ENCODE data around the gene SLC35A4. TPM values are rescaled to one million over a fixed set of nuclear protein-coding genes. Genes with fewer than 3 reads are reported as not detected.

Gene SLC35A4
- total RNA-seq, 1 experiment from 2014 or later = 66.2 TPM

DNA sequence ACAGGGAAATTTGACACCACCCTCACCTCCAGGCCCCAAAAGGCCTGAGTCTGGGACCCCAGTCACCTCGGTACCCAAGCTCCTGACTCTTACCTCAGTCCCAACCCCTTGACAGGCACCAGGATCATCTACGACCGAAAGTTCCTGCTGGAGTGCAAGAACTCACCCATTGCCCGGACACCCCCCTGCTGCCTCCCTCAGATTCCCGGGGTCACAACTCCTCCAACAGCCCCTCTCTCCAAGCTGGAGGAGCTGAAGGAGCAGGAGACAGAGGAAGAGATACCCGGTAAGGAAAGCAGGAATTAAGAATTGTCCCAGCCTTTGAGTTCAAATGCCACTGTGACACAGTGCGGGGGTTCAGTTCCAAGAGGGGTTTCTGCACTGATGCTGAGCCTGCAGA, 15.8 kb upstream of the SLC35A4 start:
- Histone ChIP-seq H2AFZ (no peak overlapping the region), H3K9me3 (ENCODE audit: insufficient read depth, low read depth) (no peaks in the 10 kb centered on the region), H3K9me2 (ENCODE audit: insufficient read depth) (no peaks in the 10 kb centered on the region), H4K20me1 (ENCODE audit: insufficient read depth) (peaks cover 4% of the 10 kb centered on the region; the same call in 1 of the 2 replicates), H3K4me3 (no peak overlapping the region), H3K36me3 (ENCODE audit: low read depth) (peaks cover 7% of the 10 kb centered on the region; the same call in 1 of the 2 replicates), H3K27ac (peak overlapping the region; percentile 38; the same call in 1 of the 2 replicates), H3K79me2 (ENCODE audit: low read depth) (no peaks in the 10 kb centered on the region), H3F3A (ENCODE audit: insufficient read depth, low read depth) (peaks cover 33% of the 10 kb centered on the region; the same call in 1 of the 2 replicates), H3K4me1 (replicated peaks; ENCODE audit: insufficient read depth) (no peaks in the 10 kb centered on the region), H3K27me3 (ENCODE audit: insufficient read depth, low read depth) (no peaks in the 10 kb centered on the region), H3K4me2 (no peak overlapping the region)
- DNase-seq = no peak
- intact Hi-C loops (cut with micrococcal nuclease; ENCODE audit: unreplicated experiment) = no loop called here
- TF ChIP-seq, protein P1, sequence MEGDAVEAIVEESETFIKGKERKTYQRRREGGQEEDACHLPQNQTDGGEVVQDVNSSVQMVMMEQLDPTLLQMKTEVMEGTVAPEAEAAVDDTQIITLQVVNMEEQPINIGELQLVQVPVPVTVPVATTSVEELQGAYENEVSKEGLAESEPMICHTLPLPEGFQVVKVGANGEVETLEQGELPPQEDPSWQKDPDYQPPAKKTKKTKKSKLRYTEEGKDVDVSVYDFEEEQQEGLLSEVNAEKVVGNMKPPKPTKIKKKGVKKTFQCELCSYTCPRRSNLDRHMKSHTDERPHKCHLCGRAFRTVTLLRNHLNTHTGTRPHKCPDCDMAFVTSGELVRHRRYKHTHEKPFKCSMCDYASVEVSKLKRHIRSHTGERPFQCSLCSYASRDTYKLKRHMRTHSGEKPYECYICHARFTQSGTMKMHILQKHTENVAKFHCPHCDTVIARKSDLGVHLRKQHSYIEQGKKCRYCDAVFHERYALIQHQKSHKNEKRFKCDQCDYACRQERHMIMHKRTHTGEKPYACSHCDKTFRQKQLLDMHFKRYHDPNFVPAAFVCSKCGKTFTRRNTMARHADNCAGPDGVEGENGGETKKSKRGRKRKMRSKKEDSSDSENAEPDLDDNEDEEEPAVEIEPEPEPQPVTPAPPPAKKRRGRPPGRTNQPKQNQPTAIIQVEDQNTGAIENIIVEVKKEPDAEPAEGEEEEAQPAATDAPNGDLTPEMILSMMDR (conservative IDR thresholded peaks at IDR 0.05) = no peak
- no peak for TF ChIP-seq EZH2 (IDR thresholded peaks at IDR 0.05; ENCODE audit: low read depth)
- no TSS peak for BruUV-seq (replicated peaks)
- ChIA-PET CTCF (no interaction called here), POLR2A (ENCODE audit: unreplicated experiment) (no interaction called here)

DNA sequence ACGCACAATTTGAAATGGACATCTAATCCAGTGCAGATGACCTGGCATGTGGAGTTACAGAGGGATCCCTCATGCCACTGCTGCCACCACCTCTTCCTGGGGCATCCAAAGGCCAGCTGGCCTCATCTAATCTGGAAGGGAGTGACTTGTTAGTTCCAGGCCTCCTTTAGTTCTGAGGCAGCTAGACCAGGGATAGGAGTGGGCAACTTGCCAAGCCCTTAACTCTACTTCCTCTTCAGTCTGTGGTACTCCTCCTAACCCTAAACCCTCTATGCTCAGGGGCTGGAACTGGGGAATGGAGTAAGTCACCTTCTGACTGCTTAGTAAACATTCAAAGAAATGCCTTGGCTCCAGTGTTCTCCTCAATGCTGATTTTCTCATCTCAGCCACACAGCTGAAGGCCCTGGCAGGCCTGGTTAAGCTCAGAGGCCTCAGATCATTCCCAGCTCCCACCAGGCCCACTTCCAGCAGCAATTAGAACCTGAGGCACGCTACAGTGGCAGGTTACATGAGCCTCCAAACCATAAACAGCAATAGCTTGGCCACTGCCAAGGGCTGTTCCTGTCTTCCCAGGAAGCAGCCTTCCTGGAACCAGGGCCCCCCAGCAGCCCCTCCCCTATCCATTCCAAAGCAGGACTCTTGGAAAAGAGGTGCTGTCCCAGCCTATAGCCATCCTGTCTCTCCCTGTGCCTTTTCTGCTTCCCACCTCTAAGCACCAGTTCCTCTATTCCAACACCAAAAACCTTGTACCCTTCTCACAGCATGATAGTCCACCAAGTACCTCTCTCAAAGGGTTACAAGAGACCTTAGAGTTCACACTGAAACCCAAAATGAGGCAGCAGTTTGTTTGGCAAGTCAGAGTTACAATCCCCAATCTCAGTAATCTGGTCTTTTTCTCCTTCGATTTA, 15.1 kb upstream of the SLC35A4 start:
- H2AFZ ChIP-seq = no peak overlapping the region
- H3F3A ChIP-seq (ENCODE audit: insufficient read depth, low read depth) = peaks cover 33% of the 10 kb centered on the region; the same call in 1 of the 2 replicates
- no peaks in the 10 kb centered on the region for H3K27me3 ChIP-seq (ENCODE audit: insufficient read depth, low read depth)
- intact Hi-C loops (cut with micrococcal nuclease; ENCODE audit: unreplicated experiment) = no loop called here
- BruUV-seq (replicated peaks) = no TSS peak
- H4K20me1 ChIP-seq (ENCODE audit: insufficient read depth) = peaks cover 4% of the 10 kb centered on the region; the same call in 1 of the 2 replicates
- H3K79me2 ChIP-seq (ENCODE audit: low read depth) = 0 out of 2 replicates have a peak, but pooled peaks cover 5% of the 10 kb centered on the region
- peak; percentile 31 to 61 for DNase-seq
- H3K27ac ChIP-seq = peak overlapping the region; percentile 38; the same call in 1 of the 2 replicates
- H3K4me2 ChIP-seq = no peak overlapping the region
- no peaks in the 10 kb centered on the region for H3K9me2 ChIP-seq (ENCODE audit: insufficient read depth)
- H3K4me3 ChIP-seq = no peak overlapping the region
- H3K36me3 ChIP-seq (ENCODE audit: low read depth) = peaks cover 6% of the 10 kb centered on the region; the same call in 1 of the 2 replicates
- TF ChIP-seq, protein P1 (conservative IDR thresholded peaks at IDR 0.05) = no peak
- TF ChIP-seq EZH2 (IDR thresholded peaks at IDR 0.05; ENCODE audit: low read depth) = no peak
- ChIA-PET POLR2A (ENCODE audit: unreplicated experiment) (interaction anchor here (0.7 kb wide), 1 partner anchor 98 kb away, joined by 3 read pairs; the partner anchor contains the start of gene IK), CTCF (no interaction called here)
- H3K9me3 ChIP-seq (ENCODE audit: insufficient read depth, low read depth) = no peaks in the 10 kb centered on the region
- H3K4me1 ChIP-seq (replicated peaks; ENCODE audit: insufficient read depth) = no peaks in the 10 kb centered on the region

DNA sequence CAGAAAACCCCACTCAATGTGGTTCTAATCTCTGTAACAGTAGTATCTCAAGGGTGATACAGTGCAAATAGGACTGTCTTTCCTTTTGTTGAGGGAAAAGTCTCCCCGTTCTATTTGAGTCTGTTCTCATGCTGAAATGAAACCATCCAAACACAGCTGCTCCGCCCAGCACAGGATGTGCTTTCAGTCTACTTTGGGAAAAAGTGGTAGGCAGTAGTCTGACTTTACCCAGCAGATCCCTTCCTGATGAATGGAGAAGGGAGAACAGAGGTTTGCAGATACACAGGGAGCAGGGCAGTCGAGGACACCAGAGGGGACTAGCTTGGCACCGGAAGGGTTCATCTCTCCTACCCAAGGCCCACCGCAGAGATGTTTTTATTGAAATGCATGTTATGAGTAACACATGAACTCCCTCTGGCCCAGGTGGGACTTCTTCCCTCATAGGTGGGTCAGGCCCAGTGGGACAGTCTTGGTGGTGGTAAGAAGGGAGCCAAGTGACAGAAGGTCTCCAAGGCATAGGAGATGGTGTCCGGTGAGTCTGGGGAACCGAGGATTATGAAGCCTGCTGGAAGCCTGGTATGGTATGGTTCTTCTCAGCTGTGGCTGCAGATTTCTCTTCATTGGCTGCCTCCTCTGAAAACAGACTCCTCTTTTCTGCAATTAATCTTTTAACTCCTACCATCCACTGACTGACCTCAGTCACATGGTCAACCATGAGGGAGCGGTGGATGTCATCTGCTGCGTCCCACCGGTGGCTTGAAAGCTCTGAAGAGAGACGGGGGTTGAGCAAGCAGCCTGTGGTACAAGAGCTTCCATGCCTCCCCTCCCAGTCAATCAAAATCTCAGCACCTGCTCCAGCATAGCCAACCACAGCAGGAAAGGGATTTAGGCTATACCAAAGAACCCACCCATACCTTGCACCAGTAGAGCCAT, 14.2 kb upstream of the SLC35A4 start:
- no peak overlapping the region for H2AFZ ChIP-seq
- ChIA-PET POLR2A (ENCODE audit: unreplicated experiment) (interaction anchor here (0.7 kb wide), 1 partner anchor 97 kb away, joined by 3 read pairs; the partner anchor contains the start of gene IK), CTCF (no interaction called here)
- H3K9me2 ChIP-seq (ENCODE audit: insufficient read depth) = no peaks in the 10 kb centered on the region
- H3K4me1 ChIP-seq (replicated peaks; ENCODE audit: insufficient read depth) = 0 out of 2 replicates have a peak, but pooled peaks cover under 1% of the 10 kb centered on the region
- DNase-seq = no peak
- H3K27me3 ChIP-seq (ENCODE audit: insufficient read depth, low read depth) = no peaks in the 10 kb centered on the region
- H3K27ac ChIP-seq = no peak overlapping the region
- peaks cover 33% of the 10 kb centered on the region; the same call in 1 of the 2 replicates for H3F3A ChIP-seq (ENCODE audit: insufficient read depth, low read depth)
- no peak for TF ChIP-seq EZH2 (IDR thresholded peaks at IDR 0.05; ENCODE audit: low read depth)
- TF ChIP-seq, protein P1 (conservative IDR thresholded peaks at IDR 0.05) = no peak
- H3K4me3 ChIP-seq = no peak overlapping the region
- H3K4me2 ChIP-seq = no peak overlapping the region
- BruUV-seq (replicated peaks) = no TSS peak
- H3K36me3 ChIP-seq (ENCODE audit: low read depth) = no peaks in the 10 kb centered on the region
- H3K79me2 ChIP-seq (ENCODE audit: low read depth) = peaks cover 12% of the 10 kb centered on the region
- H4K20me1 ChIP-seq (ENCODE audit: insufficient read depth) = peaks cover 4% of the 10 kb centered on the region; the same call in 1 of the 2 replicates
- intact Hi-C loops (cut with micrococcal nuclease; ENCODE audit: unreplicated experiment) = no loop called here
- H3K9me3 ChIP-seq (ENCODE audit: insufficient read depth, low read depth) = no peaks in the 10 kb centered on the region

All from PC-9 (cell line).